Smooth muscle cell (in vitro differentiated cells): ENCODE results near the gene PALMD. TPM values are rescaled to one million over a fixed set of nuclear protein-coding genes. Genes with fewer than 3 reads are reported as not detected.

ENCODE experiments used
- DNase-seq: peaks from one replicate; lab custom pipeline; 2025; ENCODE audit not compliant: unreplicated experiment; lab: John Stamatoyannopoulos, UW
- H2AFZ ChIP-seq: fragments of 200-600 bp; sonication (generic); 2 replicates; pipeline ENCODE4 v1.6.0; 2016; ENCODE audit warnings: antibody characterized with exemption, low read depth, mild to moderate bottlenecking
- H3F3A ChIP-seq: fragments of 200-600 bp; sonication (generic); 2 replicates; pipeline ENCODE4 v1.6.0; 2017; ENCODE audit warnings: antibody characterized with exemption, low read depth
- H3K27ac ChIP-seq: fragments of 200-600 bp; sonication (generic); 2 replicates; pipeline ENCODE4 v1.5.1; 2016; ENCODE audit warnings: low read depth, mild to moderate bottlenecking
- H3K27me3 ChIP-seq: fragments of 200-600 bp; sonication (generic); 2 replicates; pipeline ENCODE4 v1.6.1; 2016; ENCODE audit warnings: low read depth, mild to moderate bottlenecking
- H3K36me3 ChIP-seq: fragments of 200-600 bp; sonication (generic); 2 replicates; pipeline ENCODE4 v1.5.1; 2016; ENCODE audit warnings: low read depth
- H3K4me1 ChIP-seq: fragments of 200-600 bp; sonication (generic); 2 replicates; pipeline ENCODE4 v1.5.1; 2016; ENCODE audit warnings: low read depth
- H3K4me2 ChIP-seq: fragments of 200-600 bp; sonication (generic); 2 replicates; pipeline ENCODE4 v1.6.0; 2016; ENCODE audit warnings: mild to moderate bottlenecking
- H3K4me3 ChIP-seq: fragments of 200-600 bp; sonication (generic); 2 replicates; pipeline ENCODE4 v1.5.1; 2016; ENCODE audit warnings: mild to moderate bottlenecking
- H3K79me2 ChIP-seq: fragments of 200-600 bp; sonication (generic); 2 replicates; pipeline ENCODE4 v1.6.0; 2016; ENCODE audit warnings: low read depth, mild to moderate bottlenecking
- H3K9ac ChIP-seq: fragments of 200-600 bp; sonication (generic); 2 replicates; pipeline ENCODE4 v1.6.0; 2016; ENCODE audit warnings: low read depth
- H3K9me3 ChIP-seq: fragments of 200-600 bp; sonication (generic); replicated peaks from 2 replicates; pipeline ENCODE4 v1.5.1; 2016; ENCODE audit warnings: low read depth
- H4K20me1 ChIP-seq: fragments of 200-600 bp; sonication (generic); 2 replicates; pipeline ENCODE4 v1.6.0; 2016; ENCODE audit warnings: low read depth
- CTCF ChIP-seq: fragments of 200-600 bp; sonication (generic); IDR thresholded peaks from 2 replicates; pipeline ENCODE4 v1.5.1; 2017; ENCODE audit warnings: borderline replicate concordance, mild to moderate bottlenecking, antibody characterized with exemption; ENCODE audit not compliant: insufficient read depth, poor library complexity, severe bottlenecking
- WGBS: methylation state at CpG from one replicate; pipeline ENCODE4 v1.1.7; 2016; ENCODE audit warnings: low lambda C conversion rate; 5-methylcytosine and 5-hydroxymethylcytosine counted together
- polyA plus RNA-seq: library from polyadenylated mRNA; unstranded; fragments of >200 nt; fragmentation: Nextera tagmentation; extraction: Ambion mirVana; gene quantifications from 2 replicates; pipeline ENCODE4 v1.2.1, GENCODE V29; 2016
- total RNA-seq: library from RNA; depleted of rRNA; stranded (reverse); fragments of >200 nt; gene quantifications from 2 replicates; pipeline ENCODE4 v1.2.3, GENCODE V29; 2014

PALMD gene
- total and polyA plus RNA-seq, 2 experiments from 2014 or later, result 1.1 to 1.2 TPM

- no peak for DNase-seq
- Histone ChIP-seq H3F3A (peaks cover 3% of the 10 kb centered on the region), H3K36me3 (no peaks in the 10 kb centered on the region), H3K27me3 (no peaks in the 10 kb centered on the region), H3K79me2 (no peaks in the 10 kb centered on the region), H3K4me2 (no peak overlapping the region), H3K9me3 (no peaks in the 10 kb centered on the region), H2AFZ (no peak overlapping the region), H3K9ac (no peak overlapping the region), H4K20me1 (no peaks in the 10 kb centered on the region), H3K4me1 (peaks cover 11% of the 10 kb centered on the region), H3K27ac (no peak overlapping the region), H3K4me3 (no peak overlapping the region)
- no peak for TF ChIP-seq CTCF
- WGBS, result 90% methylated on average over 7 of the region's 7 CpGs
Measured at GRCh38 chr1:99642053-99642452, 3.9 kb upstream of the PALMD start.

GRCh38 chr1:99643021-99643779 lies 2.7 kb upstream of the PALMD start:
- 100% methylated on average over 1 of the region's 1 CpG for WGBS
- peaks cover 13% of the 10 kb centered on the region for H3K4me1 ChIP-seq
- peaks cover 3% of the 10 kb centered on the region for H3F3A ChIP-seq
- no peak overlapping the region for H3K4me3 ChIP-seq
- H3K9ac ChIP-seq, result no peak overlapping the region
- DNase-seq, result no peak
- no peak overlapping the region for H3K4me2 ChIP-seq
- TF ChIP-seq CTCF, result no peak
- no peak overlapping the region for H2AFZ ChIP-seq
- H3K9me3 ChIP-seq, result no peaks in the 10 kb centered on the region
- no peaks in the 10 kb centered on the region for H3K27me3 ChIP-seq
- H3K79me2 ChIP-seq, result no peaks in the 10 kb centered on the region
- H3K36me3 ChIP-seq, result no peaks in the 10 kb centered on the region
- no peak overlapping the region for H3K27ac ChIP-seq
- no peaks in the 10 kb centered on the region for H4K20me1 ChIP-seq

GRCh38 chr1:99644279-99645004 lies 1.5 kb upstream of the PALMD start:
- DNase-seq, result no peak
- H3K4me3 ChIP-seq, result no peak overlapping the region
- H3K4me2 ChIP-seq, result no peak overlapping the region
- H3K27ac ChIP-seq, result no peak overlapping the region
- H3K79me2 ChIP-seq, result no peaks in the 10 kb centered on the region
- peaks cover 13% of the 10 kb centered on the region for H3K4me1 ChIP-seq
- H2AFZ ChIP-seq, result no peak overlapping the region
- no peak overlapping the region for H3K9ac ChIP-seq
- no peak for TF ChIP-seq CTCF
- H3F3A ChIP-seq, result peaks cover 3% of the 10 kb centered on the region
- H3K27me3 ChIP-seq, result no peaks in the 10 kb centered on the region
- H3K36me3 ChIP-seq, result no peaks in the 10 kb centered on the region
- WGBS, result 100% methylated on average over 2 of the region's 2 CpGs
- no peaks in the 10 kb centered on the region for H4K20me1 ChIP-seq
- H3K9me3 ChIP-seq, result no peaks in the 10 kb centered on the region
